GM12873 (cell line): ENCODE results near the gene HSD17B12.
A peak's percentile ranks its signal among the peaks of the same experiment; 100 is the strongest.

ENCODE experiments used
- TF ChIP-seq, protein P1 (sequence below): IDR thresholded peaks from 2 replicates; pipeline ENCODE4 v1.5.1; 2012; ENCODE audit warnings: low read depth, mild to moderate bottlenecking, moderate library complexity, low read length, control low read depth; ENCODE audit not compliant: insufficient read depth; ENCODE audit errors: missing control alignments

The HSD17B12 gene

DNA sequence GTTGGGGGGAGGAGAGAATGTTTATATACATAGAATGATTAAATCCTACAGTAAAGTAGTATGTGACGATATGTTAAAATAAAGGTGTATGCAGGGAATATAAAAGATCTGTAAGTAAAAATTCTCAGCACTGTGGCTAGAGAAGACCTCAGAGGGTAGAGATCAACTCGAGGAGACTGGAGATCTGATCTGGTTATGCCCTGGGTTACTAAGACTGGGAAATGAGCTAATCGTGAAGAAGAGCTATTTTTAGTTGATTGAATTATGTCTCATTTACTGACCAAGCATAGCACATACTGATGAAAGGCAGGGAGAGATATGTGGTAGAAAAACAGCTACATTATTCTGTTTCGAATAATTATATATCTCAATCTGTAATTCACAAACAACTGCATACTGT, 157.3 kb downstream of the HSD17B12 start:
- TF ChIP-seq, protein P1, sequence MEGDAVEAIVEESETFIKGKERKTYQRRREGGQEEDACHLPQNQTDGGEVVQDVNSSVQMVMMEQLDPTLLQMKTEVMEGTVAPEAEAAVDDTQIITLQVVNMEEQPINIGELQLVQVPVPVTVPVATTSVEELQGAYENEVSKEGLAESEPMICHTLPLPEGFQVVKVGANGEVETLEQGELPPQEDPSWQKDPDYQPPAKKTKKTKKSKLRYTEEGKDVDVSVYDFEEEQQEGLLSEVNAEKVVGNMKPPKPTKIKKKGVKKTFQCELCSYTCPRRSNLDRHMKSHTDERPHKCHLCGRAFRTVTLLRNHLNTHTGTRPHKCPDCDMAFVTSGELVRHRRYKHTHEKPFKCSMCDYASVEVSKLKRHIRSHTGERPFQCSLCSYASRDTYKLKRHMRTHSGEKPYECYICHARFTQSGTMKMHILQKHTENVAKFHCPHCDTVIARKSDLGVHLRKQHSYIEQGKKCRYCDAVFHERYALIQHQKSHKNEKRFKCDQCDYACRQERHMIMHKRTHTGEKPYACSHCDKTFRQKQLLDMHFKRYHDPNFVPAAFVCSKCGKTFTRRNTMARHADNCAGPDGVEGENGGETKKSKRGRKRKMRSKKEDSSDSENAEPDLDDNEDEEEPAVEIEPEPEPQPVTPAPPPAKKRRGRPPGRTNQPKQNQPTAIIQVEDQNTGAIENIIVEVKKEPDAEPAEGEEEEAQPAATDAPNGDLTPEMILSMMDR = no peak

DNA sequence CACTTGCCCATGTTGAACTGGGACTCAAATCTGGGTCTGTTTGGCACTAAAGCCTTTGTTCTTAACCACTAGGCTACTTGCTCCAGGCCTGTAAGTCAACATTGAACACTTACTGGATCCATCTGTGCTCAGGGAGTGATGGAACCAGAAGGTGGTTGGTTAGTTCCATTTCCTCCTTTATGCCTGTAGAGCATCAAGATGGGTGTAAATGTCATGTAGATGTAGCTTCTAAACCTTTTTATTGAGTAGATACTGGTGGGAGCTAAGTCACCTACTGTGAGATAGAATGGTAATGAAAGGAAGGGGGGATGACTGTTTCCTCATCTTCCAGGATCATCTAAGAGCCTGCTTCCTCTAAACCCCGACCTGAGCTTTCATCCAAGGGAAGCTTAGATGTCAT, 161.5 kb downstream of the HSD17B12 start:
- TF ChIP-seq, protein P1 = no peak

DNA sequence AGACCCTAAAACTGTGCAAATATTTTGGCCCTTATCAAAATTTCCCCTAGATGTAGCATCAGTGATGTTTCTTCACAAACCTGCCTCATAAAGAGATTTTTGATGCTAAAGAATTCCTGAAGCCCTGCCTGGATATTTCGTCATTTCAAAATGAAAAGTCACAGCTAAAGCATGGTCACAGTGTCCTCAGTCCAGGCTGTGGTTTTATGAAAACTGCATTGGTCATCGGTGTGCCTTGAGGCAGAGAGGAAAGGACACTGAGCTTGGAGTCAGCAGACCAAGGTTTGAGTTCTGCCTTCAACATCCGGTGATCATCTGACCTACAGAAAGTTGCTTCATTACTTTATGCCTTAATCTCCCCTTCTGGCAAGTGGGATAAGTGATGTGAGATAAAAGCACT, 165.3 kb downstream of the HSD17B12 start:
- TF ChIP-seq, protein P1 = no peak

DNA sequence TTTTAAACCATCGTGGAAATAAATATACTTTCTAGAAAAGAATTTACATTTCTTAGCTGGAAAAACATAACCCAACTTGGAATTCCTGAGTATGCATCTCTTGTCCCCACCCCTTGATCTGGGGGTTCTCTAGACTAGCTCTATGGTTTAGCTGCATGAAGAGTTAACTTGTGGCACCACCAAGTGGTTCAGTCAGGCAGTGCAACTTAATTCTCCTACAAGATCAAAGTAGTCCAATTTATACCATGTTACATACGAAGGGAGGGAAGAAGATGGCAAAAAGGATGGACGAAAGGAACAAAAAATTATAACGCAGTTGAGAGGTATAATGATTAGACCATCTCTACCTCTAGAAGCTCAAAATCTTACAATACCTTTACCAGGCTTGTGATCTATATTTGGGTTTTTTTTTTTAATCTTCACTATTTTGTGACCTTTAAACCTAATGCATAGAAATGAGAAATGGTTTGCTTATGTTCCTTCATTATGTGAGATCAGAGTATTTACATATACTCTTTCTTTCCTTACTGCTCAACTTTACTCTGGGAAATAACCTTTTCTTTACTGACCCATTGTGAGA, 171.6 kb downstream of the HSD17B12 start:
- TF ChIP-seq, protein P1 = peak; percentile 75

DNA sequence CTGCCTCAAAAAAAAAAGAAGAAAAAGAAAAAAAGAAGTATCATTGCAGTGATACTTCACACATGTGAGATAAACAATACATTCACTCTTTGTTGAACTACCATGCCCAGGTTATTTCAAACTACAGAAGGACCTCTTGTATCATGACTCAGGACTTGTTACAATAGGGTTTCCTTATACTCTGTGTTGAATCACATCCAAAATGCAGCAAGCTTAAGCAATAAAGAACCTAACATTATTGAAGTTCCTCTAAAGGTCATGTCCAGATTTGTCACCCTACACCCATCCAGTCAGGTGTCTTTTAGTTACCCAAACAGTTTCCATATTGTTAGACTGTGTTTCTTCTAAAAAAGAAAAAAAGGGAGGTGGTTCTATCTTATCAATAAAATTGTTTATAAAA, 173.2 kb downstream of the HSD17B12 start:
- TF ChIP-seq, protein P1 = no peak

DNA sequence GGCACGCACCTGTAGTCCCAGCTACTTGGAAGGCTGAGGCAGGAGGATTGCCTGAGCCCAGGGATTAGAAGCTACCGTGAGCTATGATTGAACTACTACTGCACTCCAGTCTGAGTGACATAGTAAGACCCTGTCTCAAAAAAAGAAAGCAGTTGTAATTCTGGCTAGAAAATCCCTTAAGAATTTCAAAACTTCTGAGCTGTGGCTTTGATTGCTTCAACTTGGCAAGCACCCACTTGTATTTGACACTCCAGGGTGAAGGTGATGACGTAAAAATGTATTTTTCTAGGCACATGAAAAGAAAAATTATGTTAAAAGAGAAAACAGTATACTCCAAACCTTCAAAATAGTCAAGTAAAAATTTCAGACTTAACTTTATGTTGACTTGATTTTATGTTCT, 176.5 kb downstream of the HSD17B12 start:
- TF ChIP-seq, protein P1 = no peak

DNA sequence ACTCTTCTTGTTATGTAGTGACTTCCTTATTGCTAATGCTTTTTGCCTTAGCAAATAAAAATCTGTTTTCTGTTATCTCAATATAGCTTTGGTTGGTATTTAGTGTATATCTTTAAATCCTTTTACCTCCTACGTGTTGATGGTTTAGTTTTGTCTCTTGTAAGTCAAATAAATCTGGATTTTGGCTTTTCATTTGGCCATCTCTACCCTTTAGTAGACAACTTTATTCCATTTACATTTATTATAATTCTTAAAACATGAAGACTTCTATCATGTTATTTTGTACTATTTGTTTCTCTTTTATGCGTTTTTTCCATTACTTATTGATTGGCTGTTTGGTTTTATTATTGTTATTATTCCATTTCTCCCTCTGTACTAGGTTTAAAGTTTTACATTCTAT, 180.6 kb downstream of the HSD17B12 start:
- TF ChIP-seq, protein P1 = no peak

DNA sequence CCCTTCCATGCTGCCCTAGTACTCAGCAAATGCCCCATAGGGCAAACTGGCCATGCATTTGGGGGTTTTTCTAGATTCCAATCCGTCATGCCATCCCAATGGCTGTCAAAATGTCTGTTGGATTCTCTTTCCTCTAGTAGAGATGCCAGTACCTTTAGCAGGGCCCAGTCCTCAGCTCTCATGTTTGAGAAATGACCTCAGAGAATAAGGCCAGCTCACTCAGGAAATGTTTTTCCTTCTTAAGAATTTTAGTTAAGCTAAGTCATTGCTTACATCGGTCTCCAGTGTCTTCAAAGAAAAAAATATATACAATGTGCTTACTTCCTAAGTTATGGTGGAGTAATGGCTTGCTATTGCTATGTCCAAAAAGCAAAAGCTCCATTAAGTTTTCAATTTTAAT, 186.0 kb downstream of the HSD17B12 start:
- TF ChIP-seq, protein P1 = no peak
